ENCODE measurements around the gene CHRNB2. TPM values are rescaled to one million over a fixed set of nuclear protein-coding genes. Genes with fewer than 3 reads are reported as not detected.

Gene CHRNB2
- total RNA-seq, 6 donors from 2014 or later, result 0.15 TPM; not detected in 5

GRCh38 chr1:154616659-154617345 is 49.2 kb downstream of the CHRNB2 start:
- H3K36me3 ChIP-seq, result peaks cover 0 to 6% (median 0%) of the 10 kb centered on the region in 4 donors
- DNase-seq, result no peak
- 81 to 86% methylated on average over 5 of the region's 5 CpGs for WGBS, 2 donors
- ATAC-seq (ENCODE audit: low FRiP score in 2 of 2), result no peak
- no peak for TF ChIP-seq POLR2AphosphoS5 (IDR thresholded peaks at IDR 0.05)
- no peak for TF ChIP-seq POLR2A (IDR thresholded peaks at IDR 0.05)
- no peaks in the 10 kb centered on the region for H3K27me3 ChIP-seq
- no peaks in the 10 kb centered on the region for H3K9me3 ChIP-seq
- no peak overlapping the region for H3K27ac ChIP-seq
- H3K4me3 ChIP-seq, result no peak overlapping the region
- no peaks in the 10 kb centered on the region for H3K4me1 ChIP-seq

GRCh38 chr1:154619181-154619948 is 51.8 kb downstream of the CHRNB2 start:
- Histone ChIP-seq H3K4me1 (peaks cover 0 to 4% (median 0%) of the 10 kb centered on the region in 4 donors), H3K36me3 (peaks cover 0 to 10% (median 0%) of the 10 kb centered on the region in 4 donors), H3K4me3 (no peak overlapping the region), H3K9me3 (no peaks in the 10 kb centered on the region), H3K27ac (no peak overlapping the region), H3K27me3 (no peaks in the 10 kb centered on the region)
- no peak for DNase-seq
- TF ChIP-seq POLR2AphosphoS5 (IDR thresholded peaks at IDR 0.05), result no peak
- WGBS, 2 donors, result 81 to 82% methylated on average over 5 of the region's 5 CpGs
- ATAC-seq (ENCODE audit: low FRiP score in 2 of 2), result no peak

- 73 to 77% methylated on average over 3 of the region's 3 CpGs for WGBS, 2 donors
- H3K4me1 ChIP-seq, result peaks cover 0 to 4% (median 0%) of the 10 kb centered on the region in 4 donors
- H3K4me3 ChIP-seq, result no peak overlapping the region
Observed at GRCh38 chr1:154620751-154621150, 53.2 kb downstream of the CHRNB2 start.

GRCh38 chr1:154621875-154622274 is 54.3 kb downstream of the CHRNB2 start:
- Histone ChIP-seq H3K9me3 (no peaks in the 10 kb centered on the region), H3K27me3 (no peaks in the 10 kb centered on the region), H3K36me3 (peaks cover 0 to 10% (median 0%) of the 10 kb centered on the region in 4 donors), H3K4me3 (no peak overlapping the region), H3K27ac (no peak overlapping the region), H3K4me1 (peaks cover 7 to 11% (median 9%) of the 10 kb centered on the region in 4 donors)
- no peak for ATAC-seq (ENCODE audit: low FRiP score in 2 of 2)
- no peak for DNase-seq
- no peak for TF ChIP-seq CTCF (IDR thresholded peaks at IDR 0.05)
- TF ChIP-seq POLR2AphosphoS5 (IDR thresholded peaks at IDR 0.05), result no peak
- no peak for TF ChIP-seq POLR2A (IDR thresholded peaks at IDR 0.05)
- WGBS, 2 donors, result 83 to 92% methylated on average over 5 of the region's 5 CpGs

More at GRCh38 chr1:154620751-154621150, 53.2 kb downstream of the CHRNB2 start:
- no peak for DNase-seq
- ATAC-seq (ENCODE audit: low FRiP score in 2 of 2), result no peak
- TF ChIP-seq EP300 (IDR thresholded peaks at IDR 0.05) (no peak), CTCF (IDR thresholded peaks at IDR 0.05) (no peak), POLR2AphosphoS5 (IDR thresholded peaks at IDR 0.05) (no peak), POLR2A (IDR thresholded peaks at IDR 0.05) (no peak)
- H3K27ac ChIP-seq, result no peak overlapping the region
- H3K27me3 ChIP-seq, result no peaks in the 10 kb centered on the region
- peaks cover 0 to 10% (median 0%) of the 10 kb centered on the region in 4 donors for H3K36me3 ChIP-seq
- H3K9me3 ChIP-seq, result no peaks in the 10 kb centered on the region

GRCh38 chr1:154622503-154623039 is 55.0 kb downstream of the CHRNB2 start:
- TF ChIP-seq POLR2AphosphoS5 (IDR thresholded peaks at IDR 0.05) (no peak), POLR2A (IDR thresholded peaks at IDR 0.05) (no peak), EP300 (IDR thresholded peaks at IDR 0.05) (no peak), CTCF (IDR thresholded peaks at IDR 0.05) (no peak)
- no peak overlapping the region for H3K27ac ChIP-seq
- H3K27me3 ChIP-seq, result no peaks in the 10 kb centered on the region
- peaks cover 10 to 15% (median 12%) of the 10 kb centered on the region in 4 donors for H3K4me1 ChIP-seq
- H3K36me3 ChIP-seq, result peaks cover 0 to 10% (median 0%) of the 10 kb centered on the region in 4 donors
- no peak overlapping the region for H3K4me3 ChIP-seq
- DNase-seq (no peak), ATAC-seq (ENCODE audit: low FRiP score in 2 of 2) (no peak)
- H3K9me3 ChIP-seq, result no peaks in the 10 kb centered on the region
